Endothelial cell (in vitro differentiated cells): ENCODE results near the gene C2orf76. TPM values are rescaled to one million over a fixed set of nuclear protein-coding genes. Genes with fewer than 3 reads are reported as not detected.
A peak's percentile ranks its signal among the peaks of the same experiment; 100 is the strongest.

Source experiments
- DNase-seq: peaks from one replicate; pipeline ENCODE4 v3.0.0; 2021; ENCODE audit warnings: low spot score
- H3K27ac Mint-ChIP-seq: one replicate; pipeline ENCODE4 v1.8.0; 2021; ENCODE audit warnings: mixed read lengths, inconsistent platforms; ENCODE audit not compliant: unreplicated experiment
- H3K27me3 Mint-ChIP-seq: one replicate; pipeline ENCODE4 v1.8.0; 2021; ENCODE audit warnings: mild to moderate bottlenecking, moderate library complexity, mixed read lengths, inconsistent platforms; ENCODE audit not compliant: unreplicated experiment
- H3K36me3 Mint-ChIP-seq: one replicate; pipeline ENCODE4 v1.8.0; 2021; ENCODE audit warnings: mild to moderate bottlenecking, low read depth, mixed read lengths, inconsistent platforms; ENCODE audit not compliant: unreplicated experiment
- H3K4me1 Mint-ChIP-seq: one replicate; pipeline ENCODE4 v1.8.0; 2021; ENCODE audit warnings: mild to moderate bottlenecking, mixed read lengths, inconsistent platforms; ENCODE audit not compliant: unreplicated experiment
- H3K4me3 Mint-ChIP-seq: one replicate; pipeline ENCODE4 v1.8.0; 2021; ENCODE audit warnings: mild to moderate bottlenecking, mixed read lengths, inconsistent platforms; ENCODE audit not compliant: unreplicated experiment
- H3K9me3 Mint-ChIP-seq: one replicate; pipeline ENCODE4 v1.8.0; 2021; ENCODE audit warnings: mixed read lengths, inconsistent platforms; ENCODE audit not compliant: unreplicated experiment
- CTCF ChIP-seq: fragments of 200-600 bp; sonication (generic); IDR thresholded peaks from one replicate; pipeline ENCODE4 v1.5.0; 2021; ENCODE audit warnings: antibody characterized with exemption; ENCODE audit not compliant: unreplicated experiment
- long read RNA-seq: library from polyadenylated mRNA; unstranded; transcript quantifications from one replicate; pipeline ENCODE4 v2.0.0, GENCODE V29; 2020; ENCODE audit not compliant: unreplicated experiment
- total RNA-seq: library from RNA; stranded (reverse); fragmentation: NEBNext Ultra II Directional; extraction: Animal tissue kit (Norgen Biotek cat#: 25700); gene quantifications from one replicate; pipeline ENCODE4 v1.2.1, GENCODE V29; 2021; ENCODE audit not compliant: unreplicated experiment

C2orf76 gene
- 10.8 TPM for total RNA-seq
- long read RNA-seq, partial matches to known transcripts = 0 of 1 reads
- long read RNA-seq, other reads (novel, unspliced or antisense) = 0 of 1 reads

GRCh38 chr2:119366649-119367471, at the start of gene C2orf76, which contains the start of gene DBI:
TSS of gene C2orf76 (minus strand) at chr2:119366834. CDS start at chr2:119339959, 26,875 bp downstream.
TSS of gene DBI (plus strand) at chr2:119366977. CDS start at chr2:119367052, 75 bp downstream.
- Mint-ChIP-seq H3K36me3 (peaks cover 21% of the 10 kb centered on the region), H3K4me1 (peaks cover 32% of the 10 kb centered on the region), H3K27ac (peak within 1 kb of the TSS; percentile 74), H3K27me3 (peaks cover 7% of the 10 kb centered on the region), H3K4me3 (peak within 1 kb of the TSS; percentile 99), H3K9me3 (no peaks in the 10 kb centered on the region)
- DNase-seq = peak; percentile 92
- TF ChIP-seq CTCF = no peak

GRCh38 chr2:119415630-119416029, 49.0 kb upstream of the C2orf76 start:
- Mint-ChIP-seq H3K27me3 (no peaks in the 10 kb centered on the region), H3K4me3 (no peak overlapping the region), H3K27ac (no peak overlapping the region), H3K36me3 (no peaks in the 10 kb centered on the region), H3K4me1 (no peaks in the 10 kb centered on the region), H3K9me3 (no peaks in the 10 kb centered on the region)
- no peak for DNase-seq
- no peak for TF ChIP-seq CTCF

- no peaks in the 10 kb centered on the region for H3K36me3 Mint-ChIP-seq
- no peak overlapping the region for H3K27ac Mint-ChIP-seq
- TF ChIP-seq CTCF = no peak
- no peak for DNase-seq
- H3K9me3 Mint-ChIP-seq = no peaks in the 10 kb centered on the region
- no peaks in the 10 kb centered on the region for H3K4me1 Mint-ChIP-seq
- H3K27me3 Mint-ChIP-seq = no peaks in the 10 kb centered on the region
- no peak overlapping the region for H3K4me3 Mint-ChIP-seq
Observed at GRCh38 chr2:119414894-119415293, 48.3 kb upstream of the C2orf76 start.

GRCh38 chr2:119409506-119409905, 42.9 kb upstream of the C2orf76 start:
- Mint-ChIP-seq H3K4me1 (peaks cover 8% of the 10 kb centered on the region), H3K4me3 (no peak overlapping the region)
- no peak for TF ChIP-seq CTCF

GRCh38 chr2:119408221-119408619, 41.6 kb upstream of the C2orf76 start:
- no peak for DNase-seq
- Mint-ChIP-seq H3K27me3 (no peaks in the 10 kb centered on the region), H3K4me3 (no peak overlapping the region), H3K4me1 (peaks cover 8% of the 10 kb centered on the region), H3K9me3 (no peaks in the 10 kb centered on the region), H3K27ac (peak overlapping the region; percentile 2), H3K36me3 (no peaks in the 10 kb centered on the region)
- TF ChIP-seq CTCF = no peak

More at GRCh38 chr2:119409506-119409905, 42.9 kb upstream of the C2orf76 start:
- no peaks in the 10 kb centered on the region for H3K27me3 Mint-ChIP-seq
- no peaks in the 10 kb centered on the region for H3K9me3 Mint-ChIP-seq
- no peak for DNase-seq
- no peak overlapping the region for H3K27ac Mint-ChIP-seq
- no peaks in the 10 kb centered on the region for H3K36me3 Mint-ChIP-seq
